ENCODE results near the gene TMEM141. TPM values are rescaled to one million over a fixed set of nuclear protein-coding genes. Genes with fewer than 3 reads are reported as not detected.
A peak's percentile ranks its signal among the peaks of the same experiment; 100 is the strongest.
"Not testable (repeated sequence)": the region's sequence is repeated elsewhere in the genome, so short reads cannot be mapped to it uniquely, and the experiment has no call there.

The TMEM141 gene
- total RNA-seq, 2 donors from 2014 or later, result 28.1 to 33.9 TPM

DNA sequence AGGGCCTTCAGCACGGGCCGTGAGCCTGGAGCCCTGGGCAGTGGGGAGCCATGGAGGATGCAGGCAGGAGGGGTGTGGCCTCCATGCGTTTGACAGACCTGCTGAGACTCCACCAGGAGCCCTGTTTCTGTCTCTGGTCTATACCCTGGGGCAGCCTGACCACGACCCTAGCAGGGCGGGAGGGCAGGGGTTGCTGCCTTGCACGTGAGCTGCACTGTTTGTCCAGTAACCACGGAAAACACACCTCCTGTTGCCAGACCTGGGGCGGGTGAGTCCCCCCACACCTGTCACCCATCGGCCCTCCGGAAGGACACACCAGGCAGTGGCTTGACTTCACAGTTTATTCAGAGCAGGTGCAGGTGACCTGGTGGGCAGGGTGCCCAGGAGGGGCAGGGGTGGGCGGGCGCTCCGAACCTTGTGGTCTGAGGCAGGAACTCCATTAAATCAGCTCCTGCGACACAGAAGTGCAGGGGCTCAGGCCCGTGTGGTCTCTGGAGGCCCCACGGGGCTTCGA, 37.0 kb upstream of the TMEM141 start:
- intact Hi-C loops (cut with DNase I), result no loop called here
- DNase-seq (ENCODE audit: low spot score), result no peak

- no peak for DNase-seq (ENCODE audit: low spot score)
- intact Hi-C loops (cut with DNase I), result no loop called here
These were observed 36.4 kb upstream of the TMEM141 start for GRCh38 chr9:136754626-136755301.

GRCh38 chr9:136755302-136756133, 35.6 kb upstream of the TMEM141 start:
- intact Hi-C loops (cut with DNase I); DNase-seq (ENCODE audit: low spot score): not testable (repeated sequence)

DNA sequence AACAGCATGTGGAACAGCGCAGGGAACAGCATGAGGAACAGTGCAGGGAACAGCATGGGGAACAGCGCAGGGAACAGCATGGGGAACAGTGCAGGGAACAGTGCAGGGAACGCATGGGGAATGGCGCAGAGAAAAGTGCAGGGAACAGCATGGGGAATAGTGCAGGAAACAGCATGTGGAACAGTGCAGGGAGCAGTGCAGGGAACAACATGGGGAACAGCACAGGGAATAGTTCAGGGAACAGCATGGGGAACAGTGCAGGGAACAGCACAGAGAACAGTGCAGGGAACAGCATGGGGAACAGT, 35.1 kb upstream of the TMEM141 start:
- intact Hi-C loops (cut with DNase I), result no loop called here
- DNase-seq (ENCODE audit: low spot score), result no peak

DNA sequence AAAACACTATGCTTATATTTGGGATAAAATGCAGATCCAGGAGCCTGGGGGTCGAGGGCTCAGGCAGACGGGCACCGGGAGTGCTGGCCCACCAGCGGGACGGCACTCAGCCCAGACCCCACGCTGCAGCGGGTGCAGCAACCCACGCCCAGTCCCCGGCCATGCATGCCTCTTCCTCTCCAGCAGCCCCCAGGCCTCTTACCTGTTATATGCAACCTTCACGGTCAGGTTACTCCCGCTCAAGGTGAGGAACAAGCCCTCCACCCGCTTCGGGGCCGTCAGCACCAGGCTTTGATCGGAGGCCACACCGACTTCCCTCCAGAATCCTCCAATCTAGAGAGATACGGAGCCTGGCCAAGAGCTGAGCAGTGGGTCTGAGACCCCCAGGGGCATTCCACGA, 34.3 kb upstream of the TMEM141 start:
- intact Hi-C loops (cut with DNase I), result no loop called here

DNA sequence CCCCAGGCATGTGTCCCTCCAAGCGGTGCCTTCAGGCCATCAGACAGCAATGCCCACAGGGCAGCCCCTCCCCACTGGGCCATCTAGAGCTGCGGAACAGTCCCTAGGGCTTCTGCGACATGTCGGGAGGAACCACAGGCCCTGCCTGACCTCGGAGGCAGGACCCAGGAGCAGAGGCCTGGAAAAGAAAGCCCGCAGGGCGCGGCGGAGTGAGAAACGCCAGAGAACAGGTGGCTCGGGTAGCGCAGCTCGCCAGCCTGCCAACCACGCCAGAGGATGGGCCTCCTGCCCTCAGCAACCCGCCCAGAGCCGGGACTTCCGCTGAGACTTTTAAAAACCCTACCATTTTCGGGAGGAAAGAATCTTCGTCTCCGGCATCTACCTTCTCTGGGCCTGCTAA, 33.8 kb upstream of the TMEM141 start:
- intact Hi-C loops (cut with DNase I), result no loop called here
- no peak for DNase-seq (ENCODE audit: low spot score)

More for the DNA sequence above, 34.3 kb upstream of the TMEM141 start:
- no peak for DNase-seq (ENCODE audit: low spot score)

DNA sequence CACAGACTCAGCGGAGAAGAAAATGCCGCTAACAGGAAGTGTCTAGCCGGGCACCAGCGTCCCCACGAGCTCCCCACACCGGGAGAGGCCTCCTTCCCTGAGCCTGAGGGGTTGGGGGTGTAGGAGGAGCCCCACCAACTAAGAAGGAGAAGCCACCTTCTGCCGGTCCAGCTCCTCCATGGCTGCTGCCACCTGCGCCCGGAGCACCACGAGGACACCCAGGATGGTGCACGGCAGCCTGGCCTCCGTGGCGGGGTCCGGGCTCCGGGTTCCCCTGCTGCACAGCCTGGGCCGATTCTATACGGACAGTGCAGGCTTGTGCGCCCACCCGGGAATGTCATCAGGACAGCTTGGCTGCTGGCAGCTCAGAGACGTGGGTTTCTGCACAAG, 33.4 kb upstream of the TMEM141 start:
- intact Hi-C loops (cut with DNase I), result no loop called here
- no peak for DNase-seq (ENCODE audit: low spot score)

DNA sequence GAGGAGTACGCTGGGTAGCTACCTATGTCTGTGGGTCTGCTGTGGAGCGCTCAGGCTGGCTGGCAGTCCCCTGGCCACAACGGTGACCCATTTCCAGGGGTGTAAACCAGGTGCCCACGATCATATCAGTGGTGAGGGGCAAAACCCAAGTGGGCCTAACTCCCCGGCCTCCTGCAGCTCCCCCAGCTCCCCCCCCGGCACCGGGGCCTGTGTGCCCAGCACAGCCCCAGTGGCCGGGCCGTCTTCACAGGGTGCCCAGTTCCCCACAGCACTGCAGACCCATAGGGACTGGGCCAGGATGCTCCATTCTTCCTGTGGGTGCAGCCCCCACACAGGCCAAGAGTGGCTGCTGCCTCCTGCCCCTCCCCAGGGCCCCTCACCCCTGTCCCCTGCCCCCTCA, 32.1 kb upstream of the TMEM141 start:
- DNase-seq (ENCODE audit: low spot score), result peak; percentile 37
- intact Hi-C loops (cut with DNase I), result no loop called here

DNA sequence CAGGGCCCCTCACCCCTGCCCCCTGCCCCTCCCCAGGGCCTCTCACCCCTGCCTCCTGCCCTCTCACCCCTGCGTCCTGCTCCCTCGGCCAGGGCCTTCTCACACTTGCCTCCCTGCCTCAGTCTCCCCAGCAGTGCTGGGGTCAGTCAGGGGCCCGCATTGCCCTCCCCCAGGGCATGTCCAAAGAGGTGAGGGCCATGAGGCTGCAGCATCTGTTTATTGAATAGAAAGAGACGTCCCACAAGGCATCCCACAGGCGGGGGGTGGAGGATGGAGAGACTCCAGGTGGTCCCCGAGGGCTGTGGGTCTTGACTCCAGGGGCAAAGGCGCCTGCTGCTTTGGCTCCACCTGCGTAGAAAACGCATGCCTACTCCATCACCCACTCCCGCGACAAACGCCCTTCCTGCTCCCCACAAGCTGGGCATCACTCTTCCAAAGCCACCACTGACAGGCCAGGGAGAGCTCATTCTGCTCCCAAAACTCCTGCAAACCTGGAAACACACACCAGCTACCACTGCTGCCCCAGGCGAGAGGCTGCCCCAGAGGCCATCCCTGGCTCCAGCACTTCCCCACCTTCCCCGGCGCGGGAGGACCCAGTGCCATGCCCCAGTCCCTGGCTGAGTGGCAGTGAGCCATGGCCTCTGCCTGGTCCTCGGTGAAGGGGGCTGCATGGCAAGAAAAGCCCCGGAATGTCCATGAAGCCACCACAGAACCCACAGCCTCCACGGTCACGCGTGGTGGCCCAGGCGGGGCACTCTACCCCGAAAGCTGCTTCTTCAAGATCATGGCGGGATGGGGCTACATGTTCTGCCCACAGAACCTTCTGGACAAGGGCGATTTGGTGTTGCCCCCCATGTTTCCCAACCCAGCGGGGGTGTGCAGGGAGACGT, 31.5 kb upstream of the TMEM141 start:
- intact Hi-C loops (cut with DNase I), result loop anchor here in 1 of 2 donors (10.0 kb wide), 1 partner anchor 585 kb away; no protein-coding TSS in a partner anchor
- DNase-seq (ENCODE audit: low spot score), result peak; percentile 64

DNA sequence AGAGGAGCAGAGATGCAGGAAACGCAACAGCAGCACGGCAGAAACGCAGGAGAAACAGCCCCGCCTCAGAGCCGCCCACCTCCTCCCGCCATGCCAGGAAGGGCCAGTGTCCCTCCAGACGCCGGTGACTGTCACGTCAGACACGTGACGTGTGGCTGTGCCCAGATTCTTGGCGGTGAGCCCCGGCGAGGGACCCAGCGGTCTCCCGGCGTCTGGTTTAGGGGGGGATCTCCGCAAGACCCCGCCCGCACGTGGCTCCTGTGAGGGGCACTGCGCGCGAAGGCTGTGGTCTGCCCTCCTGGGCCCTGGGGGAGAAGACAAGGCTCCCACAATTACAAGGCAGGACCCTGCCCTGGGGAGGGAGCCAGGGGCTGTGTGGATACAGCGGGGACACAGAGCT, 30.7 kb upstream of the TMEM141 start:
- DNase-seq (ENCODE audit: low spot score), result peak; percentile 67
- intact Hi-C loops (cut with DNase I), result loop anchor here in 1 of 2 donors (10.0 kb wide), 1 partner anchor 586 kb away; no protein-coding TSS in a partner anchor

DNA sequence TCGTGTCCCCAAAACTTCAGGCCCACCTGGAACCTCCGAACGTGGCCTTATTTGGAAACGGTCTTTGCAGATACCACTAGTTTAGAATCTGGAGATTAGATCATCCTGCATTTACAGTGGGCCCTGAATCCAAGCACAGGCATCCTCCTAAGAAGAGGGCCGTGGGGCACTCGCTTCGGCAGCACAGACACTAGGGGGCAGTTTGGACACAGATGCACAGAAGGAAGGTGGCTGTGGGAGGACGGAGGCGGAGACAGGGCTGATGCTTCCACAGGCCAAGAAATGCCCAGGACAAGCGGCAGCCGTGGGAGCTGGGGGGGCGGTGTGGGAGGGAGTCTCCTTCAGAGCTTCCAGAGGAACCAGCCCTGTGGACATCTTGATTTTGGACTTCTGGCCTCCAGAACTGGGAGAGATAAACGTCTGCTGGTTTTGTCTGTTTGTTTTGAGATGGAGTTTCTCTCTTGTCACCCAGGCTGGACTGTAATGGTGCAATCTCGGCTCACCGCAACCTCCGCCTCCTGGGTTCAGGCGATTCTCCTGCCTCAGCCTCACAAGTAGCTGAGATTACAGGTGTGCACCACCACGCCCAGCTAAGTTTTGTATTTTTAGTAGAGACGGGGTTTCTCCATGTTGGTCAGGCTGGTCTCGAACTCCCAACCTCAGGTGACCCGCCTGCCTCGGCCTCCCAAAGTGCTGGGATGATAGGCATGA, 30.2 kb upstream of the TMEM141 start:
- peak; percentile 85 for DNase-seq (ENCODE audit: low spot score)
- intact Hi-C loops (cut with DNase I), result loop anchor here in 1 of 2 donors (10.0 kb wide), 1 partner anchor 586 kb away; no protein-coding TSS in a partner anchor

- intact Hi-C loops (cut with DNase I), result loop anchor here in 1 of 2 donors (10.0 kb wide), 1 partner anchor 587 kb away; no protein-coding TSS in a partner anchor
- peak; percentile 55 for DNase-seq (ENCODE audit: low spot score)
These were observed 29.6 kb upstream of the TMEM141 start for GRCh38 chr9:136761545-136761981.

GRCh38 chr9:136762221-136762691, 28.9 kb upstream of the TMEM141 start:
- intact Hi-C loops (cut with DNase I), result loop anchor here in 1 of 2 donors (10.0 kb wide), 1 partner anchor 587 kb away; no protein-coding TSS in a partner anchor
- peak; percentile 52 for DNase-seq (ENCODE audit: low spot score)

DNA sequence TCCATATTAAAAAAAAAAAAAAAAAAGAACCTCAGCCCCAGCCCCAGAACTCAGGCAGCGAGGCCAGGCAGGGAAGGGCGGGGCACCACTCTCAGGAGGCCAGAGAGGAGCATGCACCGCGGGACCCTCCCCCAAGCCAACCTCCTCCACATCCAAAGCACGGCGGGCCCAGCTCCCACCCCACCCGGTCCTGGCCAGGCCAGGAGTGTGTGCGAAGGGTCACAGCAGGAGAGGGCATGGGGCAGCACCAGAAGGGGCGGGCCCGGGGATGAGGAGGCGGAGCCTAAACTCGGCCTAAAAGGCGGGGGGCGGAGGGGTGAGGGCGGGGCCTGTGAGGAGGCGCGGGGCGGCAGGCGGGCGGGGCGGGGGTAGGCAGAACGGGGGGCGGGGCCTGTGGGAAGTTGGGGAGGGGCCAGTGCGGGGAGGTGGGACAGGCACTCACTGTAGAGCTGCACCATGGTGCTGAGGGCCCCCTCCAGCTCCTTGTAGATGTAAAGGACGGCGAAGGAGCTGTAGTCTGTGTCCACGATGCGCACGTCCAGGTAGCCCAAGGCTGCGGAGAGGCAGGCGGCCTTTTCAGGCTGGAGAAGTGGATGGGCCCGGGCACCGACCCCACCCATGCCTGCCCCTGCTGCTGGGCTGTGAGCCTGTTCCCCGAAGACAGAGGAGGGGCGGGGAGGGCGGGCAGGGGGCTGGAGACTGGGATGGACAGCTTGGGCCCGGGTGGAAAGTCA, 28.1 kb upstream of the TMEM141 start:
- peak; percentile 81 for DNase-seq (ENCODE audit: low spot score)
- intact Hi-C loops (cut with DNase I), result loop anchor here in 1 of 2 donors (10.0 kb wide), 1 partner anchor 588 kb away; no protein-coding TSS in a partner anchor

DNA sequence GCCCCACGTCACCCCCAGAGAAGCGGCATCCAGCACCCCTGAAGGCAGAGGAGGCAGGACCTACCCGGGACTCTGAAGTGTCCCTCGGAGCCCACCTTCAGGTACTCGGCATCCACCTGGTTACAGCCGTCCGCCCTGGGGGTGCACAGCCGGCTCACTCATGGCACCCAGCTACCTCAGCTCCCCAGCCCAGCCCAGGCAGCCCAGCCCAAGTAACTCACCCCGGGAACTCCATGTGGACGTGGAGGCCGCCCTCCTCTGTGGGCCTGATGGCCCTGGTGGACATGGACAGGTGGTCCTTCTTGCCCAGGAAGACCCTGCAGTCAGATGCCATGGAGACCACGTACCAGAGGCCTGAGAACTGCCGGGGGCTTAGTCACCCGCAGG, 27.5 kb upstream of the TMEM141 start:
- peak; percentile 80 for DNase-seq (ENCODE audit: low spot score)
- intact Hi-C loops (cut with DNase I), result loop anchor here in 1 of 2 donors (10.0 kb wide), 1 partner anchor 589 kb away; no protein-coding TSS in a partner anchor

DNA sequence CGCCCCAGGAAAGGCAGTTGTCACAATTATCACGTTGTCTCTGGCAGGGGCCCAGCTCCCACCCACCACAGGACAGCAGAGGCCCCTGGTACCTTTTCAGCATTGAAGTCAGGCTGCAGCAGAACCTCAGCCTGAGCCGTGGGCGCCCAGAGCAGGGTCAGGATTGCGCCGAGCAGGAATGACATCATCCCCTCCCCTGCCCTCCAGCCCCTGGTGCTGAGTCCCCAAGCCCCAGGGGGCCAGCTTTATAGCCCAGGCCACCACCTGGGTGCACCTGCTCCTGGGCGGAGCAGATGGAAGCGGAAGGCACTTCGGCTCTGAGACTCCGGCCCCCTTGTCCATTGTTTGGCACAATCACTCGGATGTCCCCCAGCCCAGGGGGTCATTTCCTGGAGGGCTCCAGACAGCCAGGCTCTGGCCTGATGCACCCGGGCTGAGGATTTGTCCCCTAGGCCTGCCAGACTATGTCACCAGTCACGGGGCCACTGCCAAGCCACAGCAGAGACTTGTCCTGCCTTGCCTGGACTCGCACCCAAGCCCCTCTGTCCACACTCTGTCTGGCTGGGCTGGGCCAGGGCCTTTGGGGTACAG, 26.7 kb upstream of the TMEM141 start, which contains the start of gene LCN15:
LCN15 (minus strand) TSS at position 218 of the 591 bp plus-strand sequence; CDS start at position 188, 30 bp downstream.
- intact Hi-C loops (cut with DNase I), result loop anchor here in 1 of 2 donors (10.0 kb wide), 1 partner anchor 590 kb away; no protein-coding TSS in a partner anchor
- DNase-seq (ENCODE audit: low spot score), result peak; percentile 48

GRCh38 chr9:136765041-136765440, 26.1 kb upstream of the TMEM141 start:
- DNase-seq (ENCODE audit: low spot score), result peak; percentile 82
- intact Hi-C loops (cut with DNase I), result loop anchor here in 1 of 2 donors (10.0 kb wide), 1 partner anchor 590 kb away; no protein-coding TSS in a partner anchor
